ENCODE data around the gene MRPL4.

GRCh38 chr19:10262771-10263170, 10.8 kb downstream of the MRPL4 start:
- TF ChIP-seq POLR2A (IDR thresholded peaks at IDR 0.05; ENCODE audit: low read length) = no peak
- no peak for TF ChIP-seq GATA1 (IDR thresholded peaks at IDR 0.05; ENCODE audit: low read depth, low read length)
